Measurements from ENCODE around the gene RAP1GDS1. TPM values are rescaled to one million over a fixed set of nuclear protein-coding genes. Genes with fewer than 3 reads are reported as not detected.

The RAP1GDS1 gene
- total and polyA plus RNA-seq, 2 experiments from 2014 or later: 49.2 to 56.7 TPM

DNA sequence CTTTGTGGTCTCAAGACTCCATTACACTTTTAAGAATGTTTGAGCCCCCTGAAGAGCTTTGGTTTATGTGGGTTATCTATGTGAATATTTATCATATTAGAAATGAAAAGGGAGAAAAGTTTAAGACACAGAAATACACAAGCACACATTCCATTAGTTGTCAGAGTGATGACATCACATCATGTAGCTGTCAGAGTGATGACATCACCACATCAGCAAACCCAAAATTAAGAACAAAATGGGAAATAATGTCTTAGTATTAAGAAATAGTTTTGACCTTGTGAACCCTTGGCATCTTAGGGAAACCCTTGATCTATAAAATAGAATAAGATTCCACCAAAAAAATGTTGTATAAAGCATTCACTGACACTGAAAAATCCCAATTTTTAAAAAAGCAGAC lies 201.3 kb downstream of the RAP1GDS1 start:
- Histone ChIP-seq H3K36me3 (ENCODE audit: low read depth) (no peaks in the 10 kb centered on the region), H3K4me2 (ENCODE audit: unreplicated experiment) (no peak overlapping the region), H3K79me2 (ENCODE audit: insufficient read depth) (no peaks in the 10 kb centered on the region), H3K9me3 (ENCODE audit: low read depth) (no peaks in the 10 kb centered on the region), H3K4me3 (no peak overlapping the region), H4K20me1 (ENCODE audit: insufficient read depth) (no peaks in the 10 kb centered on the region), H3K9me2 (ENCODE audit: insufficient read depth) (no peaks in the 10 kb centered on the region), H3K9ac (no peak overlapping the region), H3F3A (ENCODE audit: insufficient read depth) (no peaks in the 10 kb centered on the region), H3K27ac (no peak overlapping the region), H3K27me3 (replicated peaks; ENCODE audit: insufficient read depth) (no peaks in the 10 kb centered on the region), H2AFZ (no peak overlapping the region), H3K4me1 (ENCODE audit: insufficient read depth) (peaks cover 4% of the 10 kb centered on the region; the same call in 1 of the 2 replicates)
- in situ Hi-C loops (cut with MboI): loop anchor here (25.0 kb wide), 2 partner anchors 200 to 950 kb away; partner anchors contain the start of gene TSPAN5
- peak; percentile 23 for DNase-seq
- TF ChIP-seq EZH2phosphoT487 (IDR thresholded peaks at IDR 0.05; ENCODE audit: insufficient read depth, low read depth) (no peak), EZH2 (IDR thresholded peaks at IDR 0.05; ENCODE audit: insufficient read depth, poor library complexity, severe bottlenecking) (no peak)

DNA sequence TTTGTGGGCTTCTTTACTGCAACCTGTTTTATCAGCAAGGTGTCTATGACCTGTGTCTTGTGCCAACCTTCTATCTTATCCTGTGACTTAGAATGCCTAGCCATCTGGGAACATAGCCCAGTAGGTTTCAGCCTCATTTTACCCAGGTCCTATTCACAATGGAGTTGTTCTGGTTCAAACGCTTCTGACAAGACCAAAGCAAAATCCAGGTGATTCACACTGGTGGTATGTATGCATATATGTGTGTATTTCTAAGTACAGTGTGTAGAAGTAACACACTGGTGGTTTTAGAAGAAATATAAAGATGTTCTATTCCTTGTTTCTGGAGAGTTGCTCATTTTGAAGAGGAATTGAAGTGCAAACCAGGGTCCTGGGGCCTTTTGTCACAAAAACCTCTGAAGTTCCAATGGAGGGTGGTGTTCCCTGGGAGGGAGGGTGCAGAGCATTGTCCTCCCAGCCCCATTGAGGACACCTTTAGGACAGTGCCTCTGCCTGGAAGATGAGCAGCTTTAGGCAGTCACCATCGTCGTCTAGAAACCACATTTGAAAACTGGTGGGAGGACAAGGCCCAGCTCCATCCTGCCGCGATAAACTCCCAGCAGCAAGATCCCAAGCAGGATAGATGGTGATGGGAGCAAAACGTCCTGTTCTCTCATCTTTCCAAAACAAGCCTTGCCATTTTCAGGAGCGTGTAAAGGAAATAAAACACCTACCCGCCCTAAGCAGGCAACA lies 205.8 kb downstream of the RAP1GDS1 start:
- H3K9me3 ChIP-seq (ENCODE audit: low read depth): no peaks in the 10 kb centered on the region
- TF ChIP-seq EZH2 (IDR thresholded peaks at IDR 0.05; ENCODE audit: insufficient read depth, poor library complexity, severe bottlenecking) (no peak), EZH2phosphoT487 (IDR thresholded peaks at IDR 0.05; ENCODE audit: insufficient read depth, low read depth) (no peak)
- H3K4me2 ChIP-seq (ENCODE audit: unreplicated experiment): peak overlapping the region; percentile 86
- no peaks in the 10 kb centered on the region for H3K9me2 ChIP-seq (ENCODE audit: insufficient read depth)
- no peaks in the 10 kb centered on the region for H4K20me1 ChIP-seq (ENCODE audit: insufficient read depth)
- in situ Hi-C loops (cut with MboI): loop anchor here (25.0 kb wide), 2 partner anchors 195 to 945 kb away; partner anchors contain the start of gene TSPAN5
- peak overlapping the region; percentile 61 for H2AFZ ChIP-seq
- H3K27ac ChIP-seq: no peak overlapping the region
- DNase-seq: peak; percentile 30
- H3F3A ChIP-seq (ENCODE audit: insufficient read depth): peaks cover 16% of the 10 kb centered on the region; the same call in 1 of the 2 replicates
- no peaks in the 10 kb centered on the region for H3K27me3 ChIP-seq (replicated peaks; ENCODE audit: insufficient read depth)
- 27 to 28% methylated on average over 8 of the region's 8 CpGs for WGBS, 2 experiments (ENCODE audit: low coverage in 1 of 2, low lambda C conversion rate in 2 of 2, missing lambda C conversion rate in 2 of 2)
- H3K79me2 ChIP-seq (ENCODE audit: insufficient read depth): peaks cover 13% of the 10 kb centered on the region; the same call in 1 of the 2 replicates
- peaks cover 5% of the 10 kb centered on the region; the same call in 1 of the 2 replicates for H3K36me3 ChIP-seq (ENCODE audit: low read depth)
- no peak overlapping the region for H3K4me3 ChIP-seq
- 0 out of 2 replicates have a peak overlapping the region, but pooled peaks have one; percentile 73 for H3K9ac ChIP-seq
- peaks cover 21% of the 10 kb centered on the region for H3K4me1 ChIP-seq (ENCODE audit: insufficient read depth)

DNA sequence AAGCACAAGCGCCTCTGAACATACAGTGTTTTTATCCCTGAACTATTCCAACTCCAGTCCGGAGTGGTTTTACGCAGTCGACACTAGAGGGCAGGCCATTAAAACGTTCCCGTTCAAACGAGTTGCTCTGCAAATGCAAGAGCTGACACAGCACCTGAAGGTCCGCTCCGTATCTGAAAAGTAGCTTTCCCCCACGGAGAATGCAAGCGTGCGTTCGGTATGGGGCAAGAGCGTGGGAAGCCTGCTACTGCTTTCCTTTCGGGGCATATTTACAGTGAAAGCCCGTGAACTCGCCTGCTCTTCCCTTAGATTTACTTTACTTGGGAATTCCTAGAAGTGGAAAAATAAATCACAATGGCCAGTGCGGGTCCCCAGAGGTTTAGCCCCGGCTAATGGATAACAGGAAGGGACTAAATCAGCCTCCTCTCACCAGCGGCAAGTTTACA lies 206.5 kb downstream of the RAP1GDS1 start:
- peaks cover 18% of the 10 kb centered on the region for H3F3A ChIP-seq (ENCODE audit: insufficient read depth)
- TF ChIP-seq EZH2 (IDR thresholded peaks at IDR 0.05; ENCODE audit: insufficient read depth, poor library complexity, severe bottlenecking) (no peak), EZH2phosphoT487 (IDR thresholded peaks at IDR 0.05; ENCODE audit: insufficient read depth, low read depth) (no peak)
- no peaks in the 10 kb centered on the region for H3K27me3 ChIP-seq (replicated peaks; ENCODE audit: insufficient read depth)
- H3K4me3 ChIP-seq: peak overlapping the region; percentile 72
- H3K36me3 ChIP-seq (ENCODE audit: low read depth): peaks cover 10% of the 10 kb centered on the region; the same call in 1 of the 2 replicates
- H4K20me1 ChIP-seq (ENCODE audit: insufficient read depth): no peaks in the 10 kb centered on the region
- peak overlapping the region; percentile 61 for H2AFZ ChIP-seq
- peaks cover 13% of the 10 kb centered on the region; the same call in 1 of the 2 replicates for H3K79me2 ChIP-seq (ENCODE audit: insufficient read depth)
- no peaks in the 10 kb centered on the region for H3K9me3 ChIP-seq (ENCODE audit: low read depth)
- peak overlapping the region; percentile 82 for H3K27ac ChIP-seq
- H3K4me2 ChIP-seq (ENCODE audit: unreplicated experiment): peak overlapping the region; percentile 86
- in situ Hi-C loops (cut with MboI): loop anchor here (25.0 kb wide), 2 partner anchors 195 to 945 kb away; partner anchors contain the start of gene TSPAN5
- DNase-seq: peak; percentile 97
- 4% methylated on average over 20 of the region's 20 CpGs for WGBS, 2 experiments (ENCODE audit: low coverage in 1 of 2, low lambda C conversion rate in 2 of 2, missing lambda C conversion rate in 2 of 2)
- peaks cover 21% of the 10 kb centered on the region for H3K4me1 ChIP-seq (ENCODE audit: insufficient read depth)
- H3K9me2 ChIP-seq (ENCODE audit: insufficient read depth): no peaks in the 10 kb centered on the region
- H3K9ac ChIP-seq: peak overlapping the region; percentile 73

DNA sequence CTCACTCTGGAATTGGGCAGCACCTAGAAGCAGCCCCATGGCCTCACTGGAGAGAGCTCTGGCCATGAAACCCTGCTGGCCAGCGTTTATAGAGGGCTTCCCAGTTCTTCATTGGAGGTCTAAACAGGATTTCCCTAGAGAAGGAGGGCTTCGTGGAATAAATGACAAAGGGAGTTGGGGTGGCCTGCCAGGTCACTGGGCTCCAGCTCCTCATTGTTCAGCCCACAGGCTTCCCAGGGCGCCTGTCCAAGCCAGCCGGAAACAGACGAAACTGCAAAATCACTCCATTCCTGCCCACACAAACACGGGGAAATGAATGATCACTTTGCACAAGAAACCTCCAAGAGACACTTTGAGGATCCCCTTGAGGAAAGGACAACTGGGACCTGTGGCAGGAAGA lies 207.5 kb downstream of the RAP1GDS1 start:
- TF ChIP-seq EZH2 (IDR thresholded peaks at IDR 0.05; ENCODE audit: insufficient read depth, poor library complexity, severe bottlenecking): no peak
- no peak for TF ChIP-seq EZH2phosphoT487 (IDR thresholded peaks at IDR 0.05; ENCODE audit: insufficient read depth, low read depth)
- peaks cover 26% of the 10 kb centered on the region for H3F3A ChIP-seq (ENCODE audit: insufficient read depth)
- H4K20me1 ChIP-seq (ENCODE audit: insufficient read depth): no peaks in the 10 kb centered on the region
- H3K9me2 ChIP-seq (ENCODE audit: insufficient read depth): no peaks in the 10 kb centered on the region
- H3K27me3 ChIP-seq (replicated peaks; ENCODE audit: insufficient read depth): no peaks in the 10 kb centered on the region
- in situ Hi-C loops (cut with MboI): loop anchor here (25.0 kb wide), 2 partner anchors 194 to 944 kb away; partner anchors contain the start of gene TSPAN5
- H3K4me2 ChIP-seq (ENCODE audit: unreplicated experiment): peak overlapping the region; percentile 37
- H3K4me3 ChIP-seq: no peak overlapping the region
- H3K27ac ChIP-seq: peak overlapping the region; percentile 82
- H3K9me3 ChIP-seq (ENCODE audit: low read depth): no peaks in the 10 kb centered on the region
- peak overlapping the region; percentile 52 for H3K9ac ChIP-seq
- H2AFZ ChIP-seq: peak overlapping the region; percentile 18; the same call in 1 of the 2 replicates
- peaks cover 12% of the 10 kb centered on the region; the same call in 1 of the 2 replicates for H3K36me3 ChIP-seq (ENCODE audit: low read depth)
- H3K4me1 ChIP-seq (ENCODE audit: insufficient read depth): peaks cover 23% of the 10 kb centered on the region
- peaks cover 13% of the 10 kb centered on the region; the same call in 1 of the 2 replicates for H3K79me2 ChIP-seq (ENCODE audit: insufficient read depth)
- 5 to 7% methylated on average over 6 of the region's 6 CpGs for WGBS, 2 experiments (ENCODE audit: low coverage in 1 of 2, low lambda C conversion rate in 2 of 2, missing lambda C conversion rate in 2 of 2)
- peak; percentile 84 for DNase-seq
